NCI-H510A treated with DMSO at 0.1 percent for 48 hours (cell line): ENCODE data around the gene ZFTA.
A peak's percentile ranks its signal among the peaks of the same experiment; 100 is the strongest.
"Not testable (repeated sequence)": the region's sequence is repeated elsewhere in the genome, so short reads cannot be mapped to it uniquely, and the experiment has no call there.

ENCODE experiments used
- DNase-seq: peaks from one replicate; lab custom pipeline; 2025; lab: John Stamatoyannopoulos, UW

ZFTA gene

DNA sequence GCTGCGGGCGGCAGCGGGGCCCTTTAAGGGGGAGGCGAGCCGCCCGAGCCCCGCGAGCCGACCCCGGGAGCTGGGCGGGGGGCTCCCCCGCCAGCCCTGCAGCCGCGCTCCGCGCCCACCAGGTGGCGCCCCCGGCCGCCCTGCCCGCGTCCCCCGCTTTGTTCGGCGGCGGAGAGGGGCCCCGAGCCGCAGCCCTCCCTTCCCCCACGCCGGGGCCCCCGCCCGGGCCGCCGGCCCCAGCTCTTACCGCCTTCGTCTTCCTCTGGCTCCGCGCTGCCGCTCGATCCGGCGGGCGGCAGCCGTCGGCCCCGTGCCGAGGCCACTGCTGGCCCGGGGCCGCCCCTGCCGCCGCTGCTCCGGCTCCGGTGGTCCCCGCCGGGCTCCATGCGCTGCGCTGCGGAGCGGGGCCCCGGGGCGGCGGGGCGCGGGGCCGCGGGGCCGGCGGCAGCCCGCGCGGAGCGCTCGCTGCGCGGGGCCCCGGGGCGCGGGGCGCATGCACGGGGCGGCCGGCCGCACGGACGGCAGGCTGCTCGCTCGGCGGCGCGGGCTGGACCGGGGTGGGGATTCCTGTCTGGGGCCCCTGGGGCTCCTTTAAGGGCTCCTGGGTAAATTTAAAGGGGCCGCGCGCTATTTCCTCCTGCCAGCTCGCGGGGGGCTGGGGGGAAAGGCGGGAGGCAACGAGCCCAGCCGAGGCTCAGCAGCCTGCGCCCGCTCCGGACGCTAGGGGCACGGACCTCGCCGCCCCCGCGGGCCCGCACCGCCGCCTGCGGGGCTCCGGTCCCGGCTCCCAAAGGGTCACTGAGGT lies at the start of gene ZFTA:
TSS of gene ZFTA (minus strand) at position 539 of the 805 bp plus-strand sequence. CDS start at position 386, 153 bp downstream.
- peak; percentile 28 for DNase-seq

DNA sequence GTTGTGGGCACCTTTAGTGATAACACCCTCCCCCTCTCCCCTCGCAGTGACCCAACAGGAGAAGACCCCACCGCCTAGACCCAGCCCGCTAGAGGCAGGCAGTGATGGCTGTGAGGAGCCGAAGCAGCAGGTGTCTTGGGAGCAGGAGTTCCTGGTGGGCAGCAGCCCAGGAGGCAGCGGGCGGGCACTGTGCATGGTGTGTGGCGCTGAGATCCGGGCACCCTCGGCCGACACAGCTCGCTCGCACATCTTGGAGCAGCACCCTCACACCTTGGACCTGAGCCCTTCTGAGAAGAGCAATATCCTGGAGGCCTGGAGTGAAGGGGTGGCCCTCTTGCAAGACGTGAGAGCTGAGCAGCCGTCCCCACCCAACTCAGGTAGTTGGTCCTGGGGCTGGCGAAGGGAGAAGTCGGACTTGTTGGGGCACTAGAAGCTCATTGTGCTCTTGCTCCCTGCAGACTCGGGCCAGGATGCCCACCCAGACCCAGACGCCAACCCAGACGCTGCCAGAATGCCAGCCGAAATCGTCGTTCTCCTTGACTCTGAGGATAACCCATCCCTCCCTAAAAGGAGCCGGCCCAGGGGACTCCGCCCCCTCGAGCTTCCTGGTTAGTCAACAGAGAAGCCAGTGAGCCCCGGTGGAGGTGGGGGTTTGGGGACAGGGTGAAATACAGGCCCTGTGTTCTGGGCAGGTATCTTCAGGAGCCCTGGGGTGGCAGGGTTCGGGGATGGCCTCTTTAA lies 49.4 kb upstream of the ZFTA start:
- no peak for DNase-seq

DNA sequence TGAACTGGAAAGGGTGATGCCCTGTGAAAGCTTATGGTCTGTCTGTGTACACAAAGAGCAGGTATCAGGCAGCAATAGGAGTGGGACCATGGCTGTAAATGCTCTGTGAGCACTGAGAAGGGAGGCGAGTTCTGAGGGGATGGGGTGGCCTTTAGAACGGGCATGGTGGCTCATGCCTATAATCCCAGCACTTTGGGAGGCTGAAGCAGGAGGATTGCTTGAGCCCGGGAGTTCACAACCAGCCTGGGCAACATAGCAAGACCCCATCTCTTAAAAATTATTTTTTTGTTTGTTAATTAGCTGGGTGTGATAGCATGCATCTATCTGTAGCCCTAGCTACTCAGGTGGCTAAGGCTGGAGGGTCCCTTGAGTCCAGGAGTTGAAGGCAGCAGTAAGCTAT lies 48.2 kb upstream of the ZFTA start:
- DNase-seq = no peak

DNA sequence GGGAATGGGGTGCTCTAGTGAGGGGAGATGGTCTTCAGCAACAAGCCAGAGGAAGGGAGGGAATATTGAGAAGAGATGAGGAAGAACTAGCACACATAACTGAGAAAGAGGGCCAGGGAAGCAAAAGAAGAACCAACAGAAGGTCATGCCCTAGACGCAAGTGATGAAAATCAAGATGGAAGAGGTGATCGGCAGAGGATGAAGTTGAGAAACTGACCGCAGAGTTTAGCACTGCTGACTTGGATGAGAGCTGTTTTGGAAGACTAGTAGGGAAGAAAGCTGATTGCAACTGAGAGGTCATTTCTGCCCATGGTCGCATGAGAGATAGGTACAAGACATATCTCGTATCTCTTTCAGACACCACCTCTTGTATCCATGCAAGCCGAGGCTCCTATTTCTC lies 47.6 kb upstream of the ZFTA start:
- no peak for DNase-seq

DNA sequence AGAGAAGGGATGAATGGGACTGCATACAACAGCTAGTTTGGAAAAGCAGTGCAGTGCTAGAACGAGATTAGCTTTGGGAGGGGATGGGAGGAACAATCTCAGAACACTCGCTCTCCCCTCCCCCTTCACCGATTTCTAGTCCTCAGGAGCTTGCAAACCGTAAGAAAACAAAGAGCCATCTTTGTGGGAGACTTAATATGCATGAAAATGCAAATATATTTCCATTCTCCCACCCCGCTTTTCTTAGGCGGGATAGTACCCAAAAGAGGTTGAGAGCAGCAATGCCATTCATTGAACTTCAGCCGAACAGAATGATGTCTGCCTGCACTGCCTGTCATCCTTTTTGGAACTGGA lies 45.8 kb upstream of the ZFTA start:
- DNase-seq = peak; percentile 50

DNA sequence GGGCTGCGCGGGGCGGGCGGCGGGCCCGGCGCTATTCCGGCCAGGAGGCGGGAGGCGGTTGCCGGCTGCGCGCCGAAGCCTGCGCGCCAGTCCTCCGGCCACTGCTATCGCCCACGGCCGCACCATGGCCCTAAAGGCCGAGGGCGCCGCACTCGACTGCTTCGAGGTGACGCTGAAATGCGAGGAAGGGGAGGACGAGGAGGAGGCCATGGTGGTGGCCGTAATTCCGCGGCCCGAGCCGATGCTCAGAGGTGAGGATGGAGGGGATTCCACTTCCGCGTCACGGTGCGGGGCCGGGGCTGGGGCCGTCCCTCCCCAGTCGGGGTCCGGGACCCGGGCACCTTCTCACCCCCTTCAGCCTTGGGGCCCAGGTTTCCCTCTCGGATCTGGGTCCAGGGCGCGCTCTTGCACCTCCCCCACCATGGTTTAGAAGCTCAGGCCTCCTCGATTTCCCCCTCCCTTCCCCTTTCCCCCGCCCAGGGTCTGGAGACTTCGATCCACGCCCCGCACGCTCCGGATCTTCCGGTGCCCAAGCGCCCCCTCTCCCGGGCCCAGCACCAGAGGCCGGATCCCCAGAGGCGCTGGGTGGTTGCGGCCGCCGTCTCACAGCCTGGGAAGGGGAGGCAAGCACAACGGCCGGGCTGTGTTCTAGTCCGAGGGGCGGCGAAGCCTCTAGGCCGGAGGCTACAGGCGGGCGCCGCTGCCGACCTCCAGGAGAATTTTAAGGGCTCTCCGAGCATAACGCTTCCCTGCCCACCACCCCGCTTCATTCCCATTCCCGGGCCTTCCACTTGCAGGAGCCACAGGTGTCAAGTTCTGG lies 45.2 kb upstream of the ZFTA start:
- DNase-seq = peak; percentile 50

DNA sequence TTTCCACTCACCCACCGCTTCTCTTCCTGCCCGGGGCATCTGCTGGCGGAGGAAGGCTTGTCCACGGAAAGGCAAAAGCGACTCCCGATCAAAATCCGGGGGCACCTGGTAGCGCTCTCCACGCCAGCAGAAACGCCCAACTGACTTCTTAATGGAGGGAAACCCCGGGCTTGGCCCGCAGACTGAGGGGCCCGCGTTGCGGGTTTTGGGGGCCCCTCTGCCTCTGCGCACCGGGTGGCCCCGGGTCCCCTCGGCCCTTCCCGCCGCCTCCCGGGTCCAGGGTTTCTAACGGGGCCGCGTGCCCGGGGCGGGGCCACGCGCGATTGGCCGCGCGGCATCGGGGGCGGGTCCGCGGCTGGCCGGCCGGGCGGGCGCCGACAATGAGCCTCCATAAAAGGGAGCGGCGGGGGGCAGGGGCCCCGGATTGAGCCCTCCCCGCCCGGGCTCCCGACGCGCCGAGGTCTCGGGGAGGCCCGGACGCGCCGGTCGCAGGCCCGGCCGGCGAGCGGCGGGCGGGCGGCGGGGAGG lies 44.5 kb upstream of the ZFTA start, which contains the start of gene SPINDOC:
TSS of gene SPINDOC (plus strand) at position 422 of the 528 bp plus-strand sequence. CDS start 231 bp downstream, outside the sequence.
- peak; percentile 56 for DNase-seq

DNA sequence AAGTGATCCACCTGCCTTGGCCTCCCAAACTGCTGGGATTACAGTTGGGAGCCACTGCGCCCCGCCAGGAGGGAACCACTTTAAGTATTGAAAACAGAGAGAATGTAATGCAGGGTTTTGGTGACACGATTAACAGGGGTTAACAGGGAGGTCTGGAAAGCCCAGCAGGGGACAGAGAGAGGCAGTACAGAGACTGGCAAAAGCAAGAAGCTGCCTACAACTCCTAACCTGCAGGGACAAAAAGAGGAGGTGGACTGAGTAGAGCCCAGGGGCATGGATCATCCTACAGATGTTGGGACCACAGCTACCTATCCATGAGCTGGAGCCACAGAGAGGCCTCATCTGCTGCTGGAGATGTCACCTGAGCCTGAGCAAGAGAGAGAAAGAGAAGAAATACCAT lies 42.9 kb upstream of the ZFTA start:
- DNase-seq = no peak

DNA sequence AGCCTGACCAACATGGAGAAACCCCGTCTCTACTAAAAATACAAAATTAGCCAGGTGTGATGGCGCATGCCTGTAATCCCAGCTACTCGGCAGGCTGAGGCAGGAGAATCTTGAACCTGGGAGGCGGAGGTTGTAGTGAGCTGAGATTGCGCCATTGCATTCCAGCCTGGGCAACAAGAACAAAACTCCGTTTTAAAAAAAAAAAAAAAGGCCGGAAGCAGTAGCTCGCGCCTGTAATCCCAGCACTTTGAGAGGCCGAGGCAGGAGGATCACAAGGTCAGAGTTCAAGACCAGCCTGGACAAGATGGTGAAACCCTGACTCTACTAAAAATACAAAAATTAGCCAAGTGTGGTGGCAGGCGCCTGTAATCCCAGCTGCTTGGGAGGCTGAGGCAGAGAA lies 41.8 kb upstream of the ZFTA start:
- not testable (repeated sequence) for DNase-seq

DNA sequence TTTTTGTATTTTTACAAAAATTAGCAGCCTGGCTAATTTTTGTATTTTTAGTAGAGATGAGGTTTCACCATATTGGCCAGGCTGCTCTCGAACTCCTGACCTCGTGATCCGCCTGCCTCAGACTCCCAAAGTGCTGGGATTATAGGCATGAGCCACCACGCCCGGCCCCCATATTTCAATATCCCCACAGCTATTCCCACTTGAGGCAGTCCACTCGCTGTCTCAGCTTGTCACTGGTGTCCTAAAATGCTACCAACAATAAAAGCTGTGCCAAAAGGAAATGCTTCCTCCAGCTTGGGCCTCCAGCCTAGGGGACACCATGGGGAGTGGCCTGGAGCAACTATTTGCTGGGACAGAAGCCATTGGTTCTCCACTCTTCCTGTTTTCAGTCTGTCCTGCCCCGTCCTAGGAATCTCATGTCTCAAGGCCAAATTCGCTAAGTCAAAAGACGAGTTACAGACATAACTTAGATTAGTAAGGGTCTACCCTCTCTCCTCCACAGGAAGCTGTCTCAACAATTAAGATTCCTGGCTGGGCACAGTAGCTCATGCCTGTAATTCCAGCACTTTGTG lies 37.4 kb upstream of the ZFTA start:
- no peak for DNase-seq

DNA sequence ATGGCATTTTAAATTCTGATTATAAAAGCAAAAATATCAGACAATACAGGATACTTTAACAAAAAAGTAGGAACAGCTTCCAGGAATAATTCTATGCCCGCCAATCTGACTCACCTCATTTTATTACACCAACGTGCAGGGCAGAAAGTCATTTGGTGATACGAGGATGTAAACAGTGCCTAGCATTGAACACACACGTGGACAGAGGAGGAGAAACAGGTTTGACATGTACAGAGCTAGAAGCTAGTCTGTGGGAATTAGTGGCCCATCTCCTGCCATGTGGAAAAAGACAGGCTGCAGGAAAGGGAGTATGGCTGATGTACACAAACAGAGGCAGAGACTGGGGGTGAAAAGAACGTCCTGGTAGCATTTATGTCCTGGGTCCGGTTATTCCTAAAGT lies 35.7 kb upstream of the ZFTA start:
- peak; percentile 20 for DNase-seq

DNA sequence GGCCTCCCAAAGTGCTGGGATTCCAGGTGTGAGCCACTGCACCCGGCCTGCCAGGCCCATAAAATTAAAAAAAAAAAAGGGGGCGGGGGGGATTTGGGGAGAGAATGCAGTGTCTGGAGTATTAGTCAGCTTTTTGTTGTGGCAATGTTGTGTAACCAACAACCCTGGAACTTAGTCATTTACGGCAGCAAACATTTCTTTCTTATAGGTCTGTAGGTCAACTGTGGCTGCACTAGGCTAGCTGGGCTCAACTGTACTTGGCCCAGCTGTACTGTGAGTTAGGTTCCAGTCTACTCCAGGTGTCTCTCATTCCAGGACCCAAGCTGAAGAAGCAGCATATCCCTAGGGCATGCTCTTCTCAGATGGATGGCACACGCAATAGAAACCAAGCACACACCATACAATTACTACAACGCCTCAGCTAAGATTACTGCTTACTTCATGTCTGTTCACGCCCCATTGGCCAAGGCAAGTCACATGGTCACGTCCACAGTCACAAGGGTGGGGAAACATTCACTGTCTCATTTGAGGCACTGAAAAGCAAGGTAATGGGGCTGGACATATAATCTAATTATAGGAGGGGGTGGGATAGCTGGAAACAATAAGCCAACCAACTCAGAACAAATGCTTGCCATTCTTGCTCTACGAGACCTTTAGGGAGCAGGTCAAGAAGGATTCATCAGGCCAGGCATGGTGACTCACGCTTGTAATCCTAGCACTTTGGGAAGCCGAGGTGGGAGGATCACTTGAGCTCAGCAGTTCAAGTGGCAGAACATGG lies 34.3 kb upstream of the ZFTA start:
- peak; percentile 12 for DNase-seq

DNA sequence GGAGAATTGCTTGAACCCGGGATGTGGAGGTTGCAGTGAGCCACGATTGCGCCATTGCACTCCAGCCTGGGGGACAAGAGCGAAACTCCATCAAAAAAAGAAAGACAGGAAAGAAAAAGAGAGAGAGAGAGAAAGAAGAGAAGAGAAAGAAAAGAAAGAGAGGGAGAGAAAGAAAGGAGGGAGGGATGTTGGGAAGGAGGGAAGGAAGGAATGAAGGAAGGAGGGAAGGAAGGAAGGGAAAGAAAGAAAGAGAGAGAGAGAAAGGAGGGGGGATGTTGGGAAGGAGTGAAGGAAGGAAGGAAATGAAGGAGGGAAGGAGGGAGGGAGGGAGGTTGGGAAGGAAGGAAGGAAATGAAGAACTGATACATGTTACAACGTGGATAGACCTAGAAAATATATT lies 32.3 kb upstream of the ZFTA start:
- DNase-seq = no peak

DNA sequence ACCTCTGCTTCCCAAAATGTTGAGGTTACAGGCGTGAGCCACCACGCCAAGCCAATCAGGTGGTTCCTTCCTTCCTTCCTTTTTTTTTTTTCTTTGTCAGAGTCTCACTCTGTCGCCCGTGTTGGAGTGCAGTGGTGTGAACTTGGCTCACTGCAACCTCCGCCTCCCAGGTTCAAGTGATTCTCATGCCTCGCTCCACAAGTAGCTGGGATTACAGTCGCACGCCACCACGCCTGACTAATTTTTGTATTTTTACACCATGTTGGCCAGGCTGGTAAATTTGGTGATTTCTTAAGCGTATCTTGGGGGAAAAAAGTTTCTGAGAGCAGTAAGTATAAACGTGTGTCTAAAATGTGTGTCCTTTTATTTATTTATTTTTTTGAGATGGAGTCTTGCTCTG lies 26.5 kb upstream of the ZFTA start:
- DNase-seq = no peak

DNA sequence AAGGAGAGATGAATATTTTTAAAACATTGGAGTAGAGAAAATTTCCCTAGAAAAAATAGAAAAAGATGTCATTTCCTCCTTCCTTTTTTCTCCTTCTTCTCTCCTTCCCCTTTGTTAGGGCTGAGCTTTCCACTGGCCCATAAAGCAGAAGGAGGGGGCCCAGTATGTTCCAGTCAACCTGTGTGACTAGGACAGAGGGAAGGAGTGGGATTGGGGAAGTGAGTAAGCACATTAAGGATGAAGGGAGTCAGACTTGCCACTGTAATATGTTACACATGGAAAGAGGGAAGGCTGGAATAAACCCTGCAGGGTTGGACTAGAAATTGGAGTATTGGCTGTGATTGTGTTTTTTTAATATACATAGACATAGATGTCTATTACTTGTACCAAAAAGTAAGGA lies 24.6 kb upstream of the ZFTA start:
- no peak for DNase-seq

DNA sequence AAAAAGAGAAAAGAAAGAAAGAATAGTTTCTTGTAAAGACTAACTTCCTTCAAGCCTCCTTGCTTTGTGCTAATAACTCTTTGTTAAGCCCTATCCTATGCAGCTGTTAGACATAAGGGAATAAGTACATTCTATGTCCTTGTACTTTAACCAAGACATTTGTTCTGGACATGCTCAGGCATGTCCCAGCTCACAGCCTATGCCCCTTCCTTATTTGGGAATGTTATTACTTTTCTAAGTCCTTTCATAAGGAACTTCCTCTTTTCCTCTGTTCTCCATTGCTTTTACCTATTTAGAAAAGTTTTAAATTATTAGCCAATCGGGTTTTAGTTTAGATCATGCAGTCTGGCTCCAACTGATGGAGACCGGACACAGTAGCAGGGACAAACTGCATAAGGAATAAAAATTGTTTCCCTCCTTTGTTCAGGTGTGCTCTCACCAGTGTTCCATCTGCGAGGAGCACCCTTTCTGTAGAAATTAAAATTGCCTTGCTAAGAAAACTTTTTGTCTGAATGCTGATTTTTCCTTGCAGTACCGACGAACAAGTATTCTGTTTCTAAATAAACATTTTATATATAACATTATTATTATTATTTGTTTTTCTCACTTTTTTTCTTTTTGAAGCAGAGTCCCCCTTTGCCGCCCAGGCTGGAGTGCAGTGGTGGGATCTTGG lies 23.1 kb upstream of the ZFTA start:
- DNase-seq = no peak

DNA sequence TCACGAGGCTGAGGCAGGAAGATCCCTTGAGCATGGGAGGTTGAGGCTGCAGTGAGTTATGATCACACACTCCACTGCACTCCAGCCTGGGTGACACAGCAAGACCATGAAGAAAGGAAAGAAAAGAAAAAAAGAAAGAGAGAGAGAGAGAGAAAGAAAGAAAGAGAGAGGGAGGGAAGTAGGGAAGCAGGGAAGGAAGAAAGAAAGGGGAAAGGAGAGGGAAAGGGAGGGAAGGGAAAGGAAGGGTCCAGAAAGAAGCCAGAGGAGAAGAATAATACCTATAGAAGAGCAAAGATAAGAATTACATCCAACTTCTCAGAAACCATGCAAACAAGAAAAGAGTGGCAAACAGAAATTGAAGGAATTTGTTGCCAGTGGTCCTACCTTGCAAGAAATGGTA lies 17.2 kb upstream of the ZFTA start:
- DNase-seq = no peak

DNA sequence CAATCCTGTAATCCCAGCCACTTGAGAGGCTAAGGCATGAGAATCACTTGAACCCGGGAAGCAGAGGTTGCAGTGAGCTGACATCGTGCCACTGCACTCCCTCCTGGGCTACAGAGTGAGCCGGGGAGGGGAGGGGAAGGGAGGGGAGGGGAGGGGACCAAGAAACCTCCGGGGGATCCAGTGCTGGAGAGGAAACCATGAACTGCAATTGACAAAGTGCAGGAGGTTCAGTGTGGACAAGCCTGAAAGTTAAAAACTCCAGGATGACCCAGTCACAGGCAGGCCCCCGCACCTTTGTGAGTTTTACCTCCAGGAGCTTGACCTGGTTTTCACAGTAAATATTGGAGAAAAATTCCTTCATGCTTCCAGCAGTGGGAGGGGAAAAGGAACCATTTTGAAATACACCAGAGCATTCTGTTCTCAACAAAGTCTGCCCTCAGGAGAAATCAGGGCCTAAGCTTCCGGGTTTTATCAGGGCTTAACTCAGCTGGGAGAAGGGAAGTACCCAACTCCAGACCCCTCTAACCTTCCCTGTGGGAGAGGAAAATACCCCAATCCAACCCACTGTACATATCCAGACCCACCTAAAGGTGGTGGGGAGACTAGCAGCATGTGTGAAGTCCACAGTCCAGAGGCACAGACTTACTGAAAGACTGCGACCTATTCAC lies 15.5 kb upstream of the ZFTA start:
- DNase-seq = no peak

DNA sequence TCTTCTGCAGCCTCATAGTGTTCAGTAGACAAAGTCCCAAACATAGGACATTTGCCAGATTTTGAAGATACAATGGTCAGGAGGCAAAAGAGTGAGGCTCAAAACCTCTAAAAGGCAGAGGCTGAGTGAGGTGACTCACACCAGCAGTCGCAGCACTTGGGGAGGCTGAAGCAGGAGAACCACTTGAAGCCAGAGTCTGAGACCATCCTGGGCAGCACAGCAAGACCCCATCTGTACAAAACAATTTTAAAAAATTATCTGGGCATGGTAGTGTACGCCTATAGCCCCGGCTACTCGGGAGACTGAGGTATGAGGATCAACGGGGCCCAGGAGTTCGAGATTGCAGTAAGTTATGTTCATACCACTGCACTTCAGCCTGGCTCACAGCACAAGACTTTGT lies 14.2 kb upstream of the ZFTA start:
- DNase-seq = no peak

DNA sequence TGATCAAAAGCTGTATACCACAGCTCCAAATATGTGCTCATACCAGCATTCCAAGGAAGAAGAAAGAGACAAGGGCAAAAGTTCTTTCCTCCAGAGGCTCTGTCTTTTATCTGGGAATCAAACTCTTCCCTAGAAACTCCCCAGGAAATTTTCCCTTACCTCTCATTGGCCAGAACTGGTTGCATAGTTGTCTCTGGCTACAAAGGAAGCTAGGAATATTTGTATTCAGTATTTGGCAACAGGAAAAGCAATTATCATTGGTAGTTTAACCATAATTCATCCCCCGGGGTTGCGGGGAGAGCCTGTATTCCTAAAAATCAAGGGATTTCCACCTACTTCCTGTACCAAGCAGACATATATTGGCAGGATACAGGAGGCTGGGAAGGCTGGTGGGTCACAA lies 10.5 kb upstream of the ZFTA start:
- no peak for DNase-seq
